GM23248 (cell line): ENCODE measurements around the gene MTHFD1L. TPM values are rescaled to one million over a fixed set of nuclear protein-coding genes. Genes with fewer than 3 reads are reported as not detected.

ENCODE experiments used
- DNase-seq: peaks from one replicate; pipeline ENCODE4 v3.0.0-alpha.2; 2015
- H2AFZ ChIP-seq: fragments of 200-600 bp; sonication (generic); 2 replicates; pipeline ENCODE4 v1.6.1; 2016; ENCODE audit warnings: antibody characterized with exemption
- H3F3A ChIP-seq: fragments of 200-600 bp; sonication (generic); 2 replicates; pipeline ENCODE4 v1.6.1; 2016; ENCODE audit warnings: mild to moderate bottlenecking, antibody characterized with exemption, mixed run types; ENCODE audit not compliant: insufficient read depth
- H3K27ac ChIP-seq: fragments of 200-600 bp; sonication (generic); 2 replicates; pipeline ENCODE4 v1.5.1; 2016; ENCODE audit warnings: mild to moderate bottlenecking
- H3K27me3 ChIP-seq: fragments of 200-600 bp; sonication (generic); replicated peaks from 2 replicates; pipeline ENCODE4 v1.6.1; 2016; ENCODE audit warnings: mild to moderate bottlenecking; ENCODE audit not compliant: insufficient read depth
- H3K36me3 ChIP-seq: fragments of 200-600 bp; sonication (generic); 2 replicates; pipeline ENCODE4 v1.6.1; 2016; ENCODE audit warnings: low read depth, mild to moderate bottlenecking
- H3K4me1 ChIP-seq: fragments of 200-600 bp; sonication (generic); 2 replicates; pipeline ENCODE4 v1.6.1; 2016; ENCODE audit warnings: mild to moderate bottlenecking; ENCODE audit not compliant: insufficient read depth
- H3K4me2 ChIP-seq: fragments of 200-600 bp; sonication (generic); one replicate; pipeline ENCODE4 v1.6.1; 2016; ENCODE audit warnings: mild to moderate bottlenecking; ENCODE audit not compliant: unreplicated experiment
- H3K4me3 ChIP-seq: fragments of 200-600 bp; sonication (generic); 2 replicates; pipeline ENCODE4 v1.5.1; 2016; ENCODE audit warnings: mild to moderate bottlenecking
- H3K79me2 ChIP-seq: fragments of 200-600 bp; sonication (generic); 2 replicates; pipeline ENCODE4 v1.6.1; 2016; ENCODE audit warnings: mild to moderate bottlenecking; ENCODE audit not compliant: insufficient read depth
- H3K9ac ChIP-seq: fragments of 200-600 bp; sonication (generic); 2 replicates; pipeline ENCODE4 v1.6.1; 2016; ENCODE audit warnings: mild to moderate bottlenecking
- H3K9me2 ChIP-seq: fragments of 200-600 bp; sonication (generic); 2 replicates; pipeline ENCODE4 v1.6.1; 2016; ENCODE audit warnings: mixed run types, mild to moderate bottlenecking, moderate library complexity; ENCODE audit not compliant: insufficient read depth
- H3K9me3 ChIP-seq: fragments of 200-600 bp; sonication (generic); one replicate; pipeline ENCODE4 v1.6.1; 2017; ENCODE audit warnings: low read depth
- H4K20me1 ChIP-seq: fragments of 200-600 bp; sonication (generic); 2 replicates; pipeline ENCODE4 v1.6.0; 2016; ENCODE audit not compliant: insufficient read depth
- EZH2 ChIP-seq: fragments of 200-600 bp; sonication (generic); IDR thresholded peaks from 2 replicates; pipeline ENCODE4 v1.6.1; 2018; ENCODE audit warnings: antibody characterized with exemption, mild to moderate bottlenecking; ENCODE audit not compliant: insufficient read depth, poor library complexity, severe bottlenecking
- EZH2phosphoT487 ChIP-seq: fragments of 200-600 bp; sonication (generic); IDR thresholded peaks from 2 replicates; pipeline ENCODE4 v1.6.1; 2018; ENCODE audit warnings: antibody characterized with exemption, moderate library complexity, mild to moderate bottlenecking, low read depth; ENCODE audit not compliant: insufficient read depth
- WGBS, 2 experiments: methylation state at CpG; one replicate each; pipeline ENCODE4 v1.1.6; 2015 to 2017; ENCODE audit warnings: low lambda C conversion rate in 2 of 2, low coverage in 1 of 2; ENCODE audit errors: missing lambda C conversion rate in 2 of 2; 5-methylcytosine and 5-hydroxymethylcytosine counted together
- in situ Hi-C: fragments of 300-500 bp; cut with MboI; formaldehyde crosslinking; loops from 2 replicates; pipeline ENCODE4 v1.15.0; 2020
- polyA plus RNA-seq: library from polyadenylated mRNA; unstranded; fragments of >200 nt; fragmentation: Nextera tagmentation; extraction: Ambion mirVana; gene quantifications from 2 replicates; pipeline ENCODE4 v1.2.1, GENCODE V29; 2016
- total RNA-seq: library from RNA; depleted of rRNA; stranded (reverse); fragments of >200 nt; shearing (Covaris generic); gene quantifications from 2 replicates; pipeline ENCODE4 v1.2.3, GENCODE V29; 2014

Gene MTHFD1L
- total and polyA plus RNA-seq, 2 experiments from 2014 or later, result 57.6 to 99.6 TPM

- Histone ChIP-seq H3K9me3 (no peaks in the 10 kb centered on the region), H3K36me3 (peaks cover 53% of the 10 kb centered on the region; the same call in 1 of the 2 replicates), H4K20me1 (no peaks in the 10 kb centered on the region; the same call in 1 of the 2 replicates), H3K4me3 (no peak overlapping the region), H3K4me2 (no peak overlapping the region), H3K27me3 (no peaks in the 10 kb centered on the region), H3F3A (peaks cover 22% of the 10 kb centered on the region), H3K9ac (no peak overlapping the region), H3K79me2 (peaks cover 8% of the 10 kb centered on the region; the same call in 1 of the 2 replicates), H3K27ac (no peak overlapping the region), H3K4me1 (peaks cover under 1% of the 10 kb centered on the region; the same call in 1 of the 2 replicates), H3K9me2 (no peaks in the 10 kb centered on the region), H2AFZ (no peak overlapping the region)
- in situ Hi-C loops, result no loop called here
- DNase-seq, result no peak
- no peak for TF ChIP-seq EZH2phosphoT487
- no peak for TF ChIP-seq EZH2
- WGBS, 2 experiments, result 93 to 94% methylated on average over 6 of the region's 6 CpGs
Measured at GRCh38 chr6:151051164-151051563, 185.7 kb downstream of the MTHFD1L start.

GRCh38 chr6:151052021-151052646, 186.6 kb downstream of the MTHFD1L start:
- H3K9me2 ChIP-seq, result no peaks in the 10 kb centered on the region
- no peak overlapping the region for H2AFZ ChIP-seq
- no peaks in the 10 kb centered on the region; the same call in 1 of the 2 replicates for H4K20me1 ChIP-seq
- no peak overlapping the region for H3K4me3 ChIP-seq
- H3K79me2 ChIP-seq, result peaks cover 8% of the 10 kb centered on the region; the same call in 1 of the 2 replicates
- H3F3A ChIP-seq, result peaks cover 19% of the 10 kb centered on the region
- H3K36me3 ChIP-seq, result peaks cover 51% of the 10 kb centered on the region; the same call in 1 of the 2 replicates
- TF ChIP-seq EZH2, result no peak
- TF ChIP-seq EZH2phosphoT487, result no peak
- no peak for DNase-seq
- no peaks in the 10 kb centered on the region for H3K4me1 ChIP-seq
- WGBS, 2 experiments, result 94% methylated on average over 12 of the region's 12 CpGs
- in situ Hi-C loops, result no loop called here
- no peaks in the 10 kb centered on the region for H3K27me3 ChIP-seq
- no peaks in the 10 kb centered on the region for H3K9me3 ChIP-seq
- no peak overlapping the region for H3K9ac ChIP-seq
- H3K4me2 ChIP-seq, result no peak overlapping the region
- H3K27ac ChIP-seq, result no peak overlapping the region

- Histone ChIP-seq H3K9me2 (no peaks in the 10 kb centered on the region), H3K27me3 (no peaks in the 10 kb centered on the region), H3K79me2 (0 out of 2 replicates have a peak, but pooled peaks cover 8% of the 10 kb centered on the region), H3K9ac (no peak overlapping the region), H3K9me3 (no peaks in the 10 kb centered on the region), H3K4me1 (peaks cover 2% of the 10 kb centered on the region), H3K4me2 (no peak overlapping the region), H2AFZ (no peak overlapping the region), H3K36me3 (peaks cover 48% of the 10 kb centered on the region; the same call in 1 of the 2 replicates), H4K20me1 (no peaks in the 10 kb centered on the region), H3K27ac (no peak overlapping the region), H3K4me3 (no peak overlapping the region), H3F3A (peaks cover 36% of the 10 kb centered on the region)
- 57 to 61% methylated on average over 8 of the region's 8 CpGs for WGBS, 2 experiments
- TF ChIP-seq EZH2phosphoT487 (no peak), EZH2 (no peak)
- DNase-seq, result no peak
- in situ Hi-C loops, result no loop called here
Measured at GRCh38 chr6:151054306-151054705, 188.8 kb downstream of the MTHFD1L start.

- Histone ChIP-seq H3K4me2 (no peak overlapping the region), H3K9ac (no peak overlapping the region), H3K27ac (no peak overlapping the region), H3K9me3 (no peaks in the 10 kb centered on the region), H4K20me1 (no peaks in the 10 kb centered on the region), H3K27me3 (no peaks in the 10 kb centered on the region), H3K36me3 (peaks cover 42% of the 10 kb centered on the region; the same call in 1 of the 2 replicates), H3F3A (peaks cover 55% of the 10 kb centered on the region), H2AFZ (no peak overlapping the region), H3K79me2 (peaks cover 10% of the 10 kb centered on the region; the same call in 1 of the 2 replicates), H3K9me2 (no peaks in the 10 kb centered on the region), H3K4me1 (peaks cover 17% of the 10 kb centered on the region), H3K4me3 (no peak overlapping the region)
- WGBS, 2 experiments, result 93 to 97% methylated on average over 9 of the region's 9 CpGs
- DNase-seq, result no peak
- TF ChIP-seq EZH2 (no peak), EZH2phosphoT487 (no peak)
- in situ Hi-C loops, result no loop called here
Measured at GRCh38 chr6:151056230-151056907, 190.9 kb downstream of the MTHFD1L start.
